ENCODE data around the gene GSDMA.

The GSDMA gene, protein sequence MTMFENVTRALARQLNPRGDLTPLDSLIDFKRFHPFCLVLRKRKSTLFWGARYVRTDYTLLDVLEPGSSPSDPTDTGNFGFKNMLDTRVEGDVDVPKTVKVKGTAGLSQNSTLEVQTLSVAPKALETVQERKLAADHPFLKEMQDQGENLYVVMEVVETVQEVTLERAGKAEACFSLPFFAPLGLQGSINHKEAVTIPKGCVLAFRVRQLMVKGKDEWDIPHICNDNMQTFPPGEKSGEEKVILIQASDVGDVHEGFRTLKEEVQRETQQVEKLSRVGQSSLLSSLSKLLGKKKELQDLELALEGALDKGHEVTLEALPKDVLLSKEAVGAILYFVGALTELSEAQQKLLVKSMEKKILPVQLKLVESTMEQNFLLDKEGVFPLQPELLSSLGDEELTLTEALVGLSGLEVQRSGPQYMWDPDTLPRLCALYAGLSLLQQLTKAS

DNA sequence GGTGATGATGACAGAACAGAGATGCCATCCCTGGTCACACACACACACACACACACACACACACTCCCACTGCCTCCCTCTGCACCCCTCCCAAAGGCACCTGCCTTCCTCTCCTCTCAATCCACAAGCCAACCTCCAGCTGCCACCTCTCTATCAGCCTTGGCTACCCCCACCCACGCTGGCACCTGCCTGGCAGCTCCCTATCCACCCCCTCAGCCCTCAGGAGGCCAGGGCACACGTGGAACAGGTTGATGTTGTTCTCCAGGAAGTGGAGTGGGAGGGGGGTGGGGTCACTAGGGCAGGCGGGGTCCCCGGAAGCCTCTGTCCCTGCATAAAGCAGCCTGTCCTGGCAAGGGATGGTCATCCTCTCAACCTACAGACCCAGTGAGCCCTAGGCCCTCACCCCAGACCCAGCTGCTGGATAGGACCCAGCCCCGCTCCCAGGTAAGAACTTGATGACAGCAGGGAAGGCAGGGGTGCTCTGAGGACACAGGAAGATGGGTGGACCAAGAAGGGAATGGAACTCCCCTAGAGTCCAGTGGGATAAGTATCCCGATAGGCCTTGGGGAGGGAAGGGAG is at the start of gene GSDMA:
Gene GSDMA, plus strand, starts transcription at position 363 of the 579 bp plus-strand sequence. CDS start 2,684 bp downstream, outside the sequence.
- no peak for DNase-seq (ENCODE audit: low spot score)

DNA sequence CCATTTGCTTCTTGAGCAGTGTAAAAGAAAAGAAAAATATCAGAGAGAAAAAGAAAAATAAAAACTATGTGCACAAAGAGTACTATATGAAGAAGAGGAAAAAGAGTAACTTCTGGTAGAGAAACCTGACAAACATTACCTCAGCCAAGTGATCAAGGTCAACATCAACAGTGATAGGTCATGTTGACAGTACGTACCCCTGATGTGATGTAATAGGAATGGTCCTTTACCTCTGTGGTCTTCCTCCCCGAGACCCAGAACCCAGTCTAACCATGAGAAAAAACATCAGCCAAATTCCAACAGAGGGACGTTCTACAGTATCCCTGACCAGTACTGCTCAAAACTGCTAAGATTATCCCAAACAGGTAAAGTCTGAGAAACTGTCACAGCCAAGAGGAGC is 48.8 kb upstream of the GSDMA start:
- DNase-seq (ENCODE audit: low spot score), result no peak

DNA sequence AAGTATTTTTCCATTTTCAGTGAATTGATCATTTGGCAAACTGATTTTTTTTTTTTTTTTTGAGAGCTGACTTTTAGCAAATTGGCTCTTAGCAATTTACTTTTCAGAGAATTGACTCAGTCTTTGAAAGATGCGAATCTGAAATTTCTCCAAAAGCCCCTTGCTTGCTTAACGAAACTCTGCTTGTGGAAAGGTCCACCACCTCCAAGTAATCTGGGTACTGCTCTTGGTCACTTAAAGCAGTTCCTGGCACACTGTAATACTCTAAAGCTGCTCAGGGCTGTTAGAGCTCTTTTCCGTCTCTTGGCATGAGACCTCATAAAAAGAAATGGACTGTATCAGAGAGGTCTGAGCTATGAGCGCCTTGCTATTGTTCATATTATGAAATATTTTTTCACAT is 47.2 kb upstream of the GSDMA start:
- no peak for DNase-seq (ENCODE audit: low spot score)

DNA sequence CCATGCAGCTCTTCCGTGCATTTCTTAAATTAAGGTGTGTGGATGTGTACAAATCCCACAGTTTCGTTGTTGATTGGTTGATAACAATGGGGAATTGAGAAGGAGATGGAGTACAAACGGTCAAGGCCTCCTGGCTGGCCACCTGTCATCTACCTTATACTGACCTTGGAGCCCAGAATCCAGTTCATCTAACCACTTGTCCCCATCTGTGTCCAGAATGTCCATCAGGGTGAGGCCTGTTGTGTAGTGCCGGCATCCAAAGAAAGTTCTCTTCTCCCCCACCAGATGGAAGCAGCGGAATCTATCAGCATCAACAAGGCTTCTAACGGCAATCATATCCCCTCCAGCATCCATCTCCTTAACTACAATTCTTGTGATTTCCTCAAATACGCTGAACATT is 45.9 kb upstream of the GSDMA start:
- peak; percentile 22 for DNase-seq (ENCODE audit: low spot score)

DNA sequence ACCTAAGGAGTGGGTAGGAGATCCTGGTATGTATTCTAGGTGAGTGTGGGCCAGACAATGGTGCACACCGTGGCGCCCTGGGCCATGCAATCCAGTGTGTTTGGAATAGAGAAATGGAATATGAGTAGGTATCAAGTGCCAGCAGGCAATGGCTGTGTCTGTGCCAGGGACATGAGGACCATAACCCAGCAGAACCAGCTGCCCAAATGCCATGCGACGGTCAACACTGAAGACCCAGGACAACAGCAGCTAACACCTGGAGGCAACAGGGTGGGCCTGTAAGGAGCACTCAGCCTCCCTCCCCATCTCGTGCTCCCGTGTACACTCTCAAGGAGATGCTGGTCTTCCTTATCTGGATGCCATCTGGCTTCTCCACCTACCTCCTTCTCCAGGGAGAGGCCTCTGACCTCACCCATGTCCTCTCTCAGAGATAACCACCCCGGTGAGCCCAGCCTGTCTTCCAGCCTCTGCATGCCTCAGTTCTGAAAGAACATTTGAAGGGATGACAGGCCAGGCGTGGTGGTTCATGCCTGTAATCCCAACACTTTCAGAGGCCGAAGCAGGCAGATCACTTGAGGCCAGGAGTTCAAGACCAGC is 43.6 kb upstream of the GSDMA start:
- no peak for DNase-seq (ENCODE audit: low spot score)

DNA sequence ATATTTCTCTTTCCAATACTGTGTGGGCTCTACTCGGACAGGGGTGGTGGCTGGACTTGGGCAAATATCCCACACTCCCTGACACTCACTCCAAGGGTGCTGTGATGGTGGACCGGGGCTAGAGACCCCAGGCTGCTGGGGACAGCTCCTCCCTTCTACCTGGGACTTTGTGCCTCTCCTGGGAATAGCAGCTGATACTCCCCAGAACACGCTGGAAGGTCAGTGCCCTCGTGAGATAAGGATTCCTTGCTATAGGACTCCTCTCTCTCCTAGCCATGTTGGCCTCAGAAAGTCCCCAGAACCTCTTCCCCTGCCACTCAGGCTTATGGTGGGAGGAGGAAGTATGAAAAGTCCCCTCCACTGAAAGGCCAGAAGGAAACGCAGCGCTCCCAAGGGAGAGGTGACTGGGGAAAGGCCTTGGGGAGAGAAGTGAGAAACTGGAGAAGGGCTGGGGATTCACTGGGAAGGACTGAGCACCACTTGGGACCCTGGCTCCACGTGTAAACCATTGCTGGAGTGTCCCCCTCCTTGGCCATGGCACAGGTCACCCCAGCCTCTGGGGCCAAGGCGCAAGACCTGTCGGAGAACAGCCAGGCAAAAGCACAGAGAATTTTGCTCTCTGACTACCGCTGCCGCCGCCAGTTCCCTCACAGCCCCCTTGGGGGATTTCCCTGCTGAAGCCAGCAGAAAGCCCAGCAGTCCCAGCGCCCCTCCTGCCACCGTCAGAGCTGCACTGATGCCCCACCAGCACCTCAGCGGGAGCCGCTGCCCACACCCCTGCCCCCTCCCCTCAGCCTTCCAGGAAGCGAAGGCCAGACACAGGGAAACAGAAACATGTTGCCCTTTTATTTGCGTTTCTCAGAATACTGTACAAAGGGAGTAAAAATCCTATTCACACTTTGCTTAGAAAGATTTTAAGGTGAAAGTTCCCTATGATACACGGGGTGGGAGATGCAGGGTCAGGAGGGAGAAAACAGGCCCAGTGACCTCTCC is 42.3 kb upstream of the GSDMA start:
- DNase-seq (ENCODE audit: low spot score), result no peak

DNA sequence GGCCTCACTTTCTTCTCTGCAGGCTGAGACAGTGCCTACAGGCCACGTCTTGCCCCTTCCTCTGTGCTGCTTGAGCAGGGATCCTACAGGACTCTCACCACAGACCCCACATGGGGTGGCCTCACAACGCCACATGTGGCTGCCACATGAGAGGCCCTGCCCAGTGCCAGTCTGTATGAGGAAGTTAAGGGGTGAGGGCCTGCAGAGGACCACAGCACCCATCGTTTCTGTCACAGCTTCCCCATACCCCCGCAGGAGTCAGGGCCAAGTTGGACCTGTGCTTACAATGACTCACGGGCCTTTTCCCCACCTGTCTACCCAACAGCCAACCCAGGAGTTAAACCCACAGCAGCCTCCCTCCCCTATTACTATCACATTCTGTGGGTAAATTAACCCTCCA is 41.5 kb upstream of the GSDMA start:
- no peak for DNase-seq (ENCODE audit: low spot score)

DNA sequence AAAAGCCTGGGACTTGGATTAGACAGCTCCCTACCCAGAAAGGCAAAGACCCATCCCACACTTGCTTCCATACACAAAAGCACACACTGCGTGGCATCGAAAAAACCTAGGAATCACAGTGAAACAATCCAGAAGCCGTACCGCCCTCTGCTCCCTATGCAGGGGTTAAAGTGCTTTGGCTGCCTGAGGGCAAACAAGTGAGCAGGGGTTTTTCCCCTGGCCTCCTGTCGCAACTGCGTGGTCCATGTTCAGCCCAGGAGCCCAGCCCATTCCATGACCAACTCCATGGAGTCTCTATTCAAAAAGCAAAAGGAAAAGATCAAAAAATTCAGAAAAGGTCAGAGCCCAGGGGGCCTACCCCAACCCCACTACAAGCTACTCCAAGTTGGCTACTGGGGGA is 40.8 kb upstream of the GSDMA start:
- no peak for DNase-seq (ENCODE audit: low spot score)

DNA sequence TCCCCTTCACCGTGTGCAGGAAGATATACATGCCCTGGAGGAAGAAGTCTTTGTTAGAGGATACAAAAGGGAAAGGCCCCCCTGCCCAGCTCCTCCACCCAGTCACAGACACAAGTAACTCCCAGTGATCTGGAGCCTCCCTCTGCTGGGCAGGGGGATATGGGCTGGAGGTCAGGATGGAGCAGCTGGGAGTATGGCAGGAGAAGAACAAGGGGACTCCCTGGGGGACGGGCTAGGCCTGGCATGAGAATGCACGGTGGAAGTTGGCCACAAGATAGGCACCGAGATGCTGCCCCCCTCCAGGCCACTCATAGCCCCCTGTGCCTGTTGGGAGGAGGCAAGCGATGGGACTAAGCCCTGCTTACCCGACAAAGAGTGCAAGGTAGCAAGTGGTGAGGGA is 39.6 kb upstream of the GSDMA start:
- DNase-seq (ENCODE audit: low spot score), result no peak

DNA sequence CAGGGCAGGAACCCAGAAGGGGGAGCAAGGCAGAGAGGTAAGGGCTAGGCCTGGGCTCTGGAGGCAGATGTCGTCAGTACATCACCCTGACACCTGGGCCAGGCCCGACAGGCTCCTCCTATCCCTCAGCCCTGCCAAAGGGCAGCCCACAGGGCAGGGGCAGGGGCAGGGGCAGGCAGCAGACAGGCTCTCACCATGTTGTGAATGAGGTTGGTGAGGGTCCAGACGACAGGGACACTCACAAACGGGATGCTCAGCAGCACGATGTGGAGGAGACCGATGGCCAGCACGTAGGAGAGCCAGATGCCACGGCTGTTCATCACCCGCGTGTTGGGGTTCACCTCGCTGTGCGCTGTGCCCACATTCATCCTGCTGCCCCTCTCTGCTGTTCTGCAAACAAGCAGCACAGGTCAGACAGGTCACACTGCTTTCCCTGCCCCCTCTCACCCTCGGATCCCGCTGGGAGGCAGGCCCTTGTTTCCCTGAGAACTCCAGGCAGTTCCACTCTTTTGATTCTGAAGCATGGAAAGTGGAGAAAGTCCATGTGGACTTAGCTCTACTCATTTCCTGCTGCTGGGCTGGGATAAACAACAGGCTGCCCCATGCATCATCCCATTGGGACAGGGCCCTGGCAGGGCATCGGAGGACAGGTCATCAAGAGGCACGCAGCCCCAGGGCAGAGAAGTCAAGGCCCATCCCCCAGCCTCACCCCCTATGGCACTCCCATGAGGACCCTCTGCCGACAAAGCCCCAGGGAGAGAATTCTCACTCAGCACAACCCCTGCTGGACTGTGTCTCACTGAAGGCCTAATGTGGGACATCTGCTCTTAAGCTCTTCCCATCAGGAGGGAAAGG is 38.7 kb upstream of the GSDMA start:
- peak; percentile 31 for DNase-seq (ENCODE audit: low spot score)

DNA sequence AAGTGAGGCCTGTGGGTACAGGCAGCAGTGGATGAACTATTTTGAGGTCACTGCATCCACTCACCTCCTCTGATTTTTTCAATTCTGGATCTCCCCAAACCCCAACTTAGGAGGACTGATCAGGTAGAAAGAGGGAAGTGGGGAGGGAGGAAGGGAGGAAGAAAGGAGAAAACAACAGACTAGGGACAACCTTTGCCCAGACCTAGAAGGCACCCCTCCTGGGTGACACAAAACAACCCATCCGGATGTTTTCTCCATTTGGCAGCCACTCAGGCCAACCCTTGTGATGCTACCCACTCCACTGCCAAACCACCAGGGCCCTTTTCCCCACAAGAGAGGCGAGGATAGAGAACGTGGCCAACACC is 38.1 kb upstream of the GSDMA start:
- DNase-seq (ENCODE audit: low spot score), result no peak

DNA sequence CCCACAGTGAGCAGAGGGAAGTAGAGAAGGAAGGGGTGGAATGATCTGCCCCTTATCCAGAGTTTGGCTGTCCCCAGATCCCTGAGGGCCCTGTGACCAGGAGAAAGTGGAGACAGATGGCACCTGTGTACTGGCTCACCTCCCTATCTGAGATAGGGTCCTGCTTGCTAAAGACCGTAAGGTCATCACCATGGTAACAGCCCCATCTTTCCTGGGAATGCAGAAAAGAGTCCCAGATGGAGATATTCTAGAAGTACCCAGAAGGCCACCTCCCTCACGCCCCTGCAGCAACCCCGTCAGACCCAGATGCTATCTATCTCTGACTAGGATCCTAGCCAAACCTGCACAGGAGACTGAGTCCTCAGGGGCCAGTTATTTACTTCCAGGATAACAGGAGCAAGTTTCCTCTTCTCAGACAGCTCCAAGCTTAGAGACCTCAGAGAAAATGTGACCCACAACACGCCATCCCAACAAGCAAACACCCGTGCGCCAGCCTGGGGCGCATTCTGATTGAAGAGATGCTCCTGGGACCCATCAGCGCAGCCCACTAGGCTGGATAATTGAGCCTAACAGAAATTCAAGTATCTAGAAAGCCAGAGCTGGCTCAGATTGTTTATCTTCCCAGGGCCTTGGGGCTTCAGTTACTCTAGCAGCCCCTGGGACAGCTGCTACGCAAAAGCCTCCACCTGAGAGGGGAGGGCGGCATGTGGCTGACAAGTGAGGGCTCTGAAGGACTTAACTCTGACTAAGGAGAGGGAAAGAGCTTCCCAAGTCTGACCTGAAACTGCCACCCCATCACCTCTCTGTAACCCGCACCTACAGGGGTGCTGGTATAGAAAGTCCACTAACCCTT is 37.3 kb upstream of the GSDMA start:
- DNase-seq (ENCODE audit: low spot score), result no peak

DNA sequence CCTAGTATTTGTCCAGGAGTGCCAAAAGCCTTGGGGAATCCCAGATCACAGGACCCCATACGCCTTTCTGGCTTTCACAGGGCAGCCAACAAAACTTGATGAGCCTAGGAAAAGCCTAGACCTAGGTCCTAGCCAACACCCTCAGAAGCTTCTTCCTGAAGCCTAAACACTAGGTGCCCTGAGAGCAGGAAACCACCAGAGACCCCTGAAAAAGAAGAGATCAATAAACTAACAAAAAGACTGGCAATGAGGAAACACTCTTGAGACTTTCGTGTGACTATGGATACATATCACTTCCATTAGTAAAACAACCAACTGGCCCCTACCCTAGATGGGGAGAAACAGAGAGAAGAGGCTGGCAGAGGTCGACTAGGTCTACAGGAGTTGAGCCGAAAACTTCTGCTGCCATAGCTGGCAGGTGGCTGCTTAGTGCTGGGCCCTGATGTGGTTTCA is 36.6 kb upstream of the GSDMA start:
- DNase-seq (ENCODE audit: low spot score), result no peak

DNA sequence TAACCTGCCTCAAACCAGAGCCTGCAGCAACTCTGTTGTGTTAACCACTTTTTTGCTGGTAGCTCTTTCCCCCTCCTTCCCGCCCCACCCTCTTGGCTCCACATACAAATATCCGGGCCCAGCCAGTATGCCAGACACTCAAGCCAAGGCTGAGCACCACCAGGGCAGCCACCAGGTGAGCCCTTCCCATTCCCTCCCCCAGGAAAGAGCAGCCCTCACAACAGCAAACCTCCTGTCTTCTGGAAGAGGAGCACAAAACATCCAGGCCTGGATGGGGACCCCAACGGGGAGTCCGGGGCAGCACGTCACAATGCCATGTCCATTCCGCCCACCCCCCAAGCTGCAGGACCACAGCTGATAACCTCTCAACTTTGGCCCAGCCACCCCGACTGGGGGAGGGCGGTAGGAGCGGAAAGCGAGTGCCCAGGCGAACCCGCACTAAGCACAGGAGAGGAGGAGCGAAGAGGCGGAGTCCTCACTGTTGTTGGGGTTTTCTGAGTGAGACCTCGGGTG is 36.2 kb upstream of the GSDMA start:
- peak; percentile 27 for DNase-seq (ENCODE audit: low spot score)

DNA sequence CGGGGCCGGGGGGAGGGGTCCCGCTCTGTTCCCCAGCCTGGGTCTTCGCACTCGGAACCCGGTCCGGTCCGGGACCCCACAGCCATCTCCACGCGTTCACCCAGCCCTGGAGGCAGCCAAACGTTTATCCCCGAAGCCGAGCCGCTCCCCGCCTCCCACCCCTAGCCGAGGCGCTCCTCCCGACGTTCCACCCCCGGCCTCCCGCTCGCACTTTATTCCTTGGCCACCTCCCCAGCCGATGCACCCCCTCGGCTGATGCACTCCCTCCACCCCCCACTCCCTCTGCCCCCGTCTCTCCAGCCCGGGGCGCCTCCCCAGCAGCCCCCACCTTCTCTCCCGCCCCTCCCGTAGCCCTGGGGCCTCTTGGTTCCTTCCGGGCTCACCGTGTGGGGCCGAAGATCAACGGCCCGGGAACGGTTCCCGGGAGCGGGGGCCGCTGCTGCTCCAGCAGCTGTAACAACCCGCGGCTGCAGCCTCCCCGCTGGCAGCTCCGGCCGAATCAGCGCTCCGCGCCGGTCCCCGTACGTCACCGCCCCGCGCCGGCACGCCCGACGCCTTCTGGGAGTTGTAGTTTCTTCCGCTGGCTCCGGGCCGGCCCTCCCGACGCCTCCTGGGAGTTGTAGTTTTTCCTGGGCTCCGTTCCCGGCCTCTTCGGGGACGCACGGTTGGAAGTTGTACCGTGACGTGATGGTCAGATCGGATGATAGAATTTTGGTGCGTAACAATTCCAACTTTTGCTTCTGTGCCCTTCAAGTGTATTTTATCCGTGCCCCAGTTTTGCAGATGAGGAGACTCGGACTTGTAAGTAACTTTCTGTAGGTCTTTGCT is 35.5 kb upstream of the GSDMA start, which contains the start of the genes LRRC3C and ORMDL3:
Gene LRRC3C, plus strand, starts transcription at position 632 of the 828 bp plus-strand sequence. CDS start 13,792 bp downstream, outside the sequence.
Gene ORMDL3, minus strand, starts transcription at position 501 of the 828 bp plus-strand sequence. CDS start 3,398 bp downstream, outside the sequence.
- peak; percentile 90 for DNase-seq (ENCODE audit: low spot score)

DNA sequence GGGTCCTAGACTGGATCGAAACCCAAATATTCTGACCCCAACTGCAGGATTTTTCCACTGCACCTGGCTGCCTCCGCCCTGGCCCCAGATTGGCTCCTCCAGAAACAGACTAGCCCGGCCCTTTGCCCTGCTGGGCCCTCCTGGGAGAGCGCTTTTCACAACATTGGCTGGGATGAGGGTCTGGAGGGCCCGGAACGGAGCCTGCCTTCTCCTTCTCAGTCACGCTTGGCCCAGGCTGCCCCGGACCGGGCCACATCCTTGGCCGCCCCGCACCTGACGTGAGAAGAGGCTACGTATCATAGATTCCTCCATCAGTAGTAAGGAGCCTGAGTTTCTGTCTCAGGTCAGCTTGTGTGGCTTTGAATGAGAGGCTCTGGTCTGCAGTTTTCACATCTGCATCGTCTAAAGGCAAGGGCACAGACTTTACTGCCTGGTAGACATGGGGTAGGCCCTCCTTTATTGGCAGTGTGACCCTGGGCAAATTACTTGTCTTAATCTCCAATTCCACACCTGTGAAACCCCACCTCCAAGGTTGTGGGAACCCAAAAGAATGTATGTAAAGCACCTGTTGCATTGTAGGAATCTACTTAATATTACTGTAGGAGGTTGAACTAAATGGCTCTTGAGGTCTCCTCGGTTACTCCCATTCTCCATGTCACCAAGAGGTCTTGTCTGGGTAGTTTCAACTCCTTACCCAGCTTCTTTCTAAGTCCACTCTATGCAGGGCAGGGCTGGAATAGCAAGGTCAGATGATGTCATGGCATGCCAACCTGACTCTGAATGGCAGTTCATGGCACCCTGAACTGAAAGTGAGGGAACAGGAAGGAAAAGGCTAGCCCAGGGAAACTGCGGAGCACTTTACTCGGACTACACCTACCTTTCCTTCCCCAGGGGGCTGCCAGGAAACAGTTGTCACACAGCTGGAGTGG is 34.6 kb upstream of the GSDMA start:
- DNase-seq (ENCODE audit: low spot score), result no peak

DNA sequence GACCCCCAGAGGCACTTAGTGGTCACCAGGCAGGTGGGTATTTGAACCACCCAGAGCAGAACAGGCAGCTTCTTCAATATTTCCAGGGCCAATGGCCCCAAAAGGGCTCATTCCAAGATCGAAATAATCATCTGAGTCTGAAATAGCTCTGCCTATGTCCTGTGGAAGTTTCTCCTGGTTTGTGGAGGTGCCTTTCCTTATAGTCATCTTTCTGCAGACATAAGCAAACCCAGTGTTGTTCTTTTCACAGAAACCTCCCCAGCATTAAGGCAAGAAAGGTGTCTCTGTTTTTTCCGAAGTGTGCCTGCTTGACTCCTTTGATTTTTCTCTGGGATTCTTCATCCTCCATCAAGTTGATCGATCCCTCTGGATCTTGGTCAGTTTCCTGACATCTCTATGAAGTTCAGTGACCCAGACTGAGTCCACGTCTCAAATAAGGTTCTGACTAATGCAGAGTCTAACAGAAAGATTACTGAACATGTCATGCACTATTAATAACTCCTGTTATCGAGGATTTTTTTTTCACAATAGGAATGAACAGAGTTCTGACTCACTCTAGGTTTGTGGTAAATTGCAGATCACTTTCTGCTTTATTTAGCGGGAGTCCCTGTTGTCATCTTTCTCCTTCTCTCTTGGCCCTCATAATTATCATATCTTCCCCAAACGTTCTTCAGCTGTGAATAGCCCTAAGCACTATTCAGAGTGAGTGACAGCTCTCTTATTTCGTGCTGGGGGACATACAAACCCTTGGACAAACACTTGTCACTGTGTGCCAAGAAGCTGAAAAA is 33.8 kb upstream of the GSDMA start:
- peak; percentile 85 for DNase-seq (ENCODE audit: low spot score)
